ENCODE results near the gene SACM1L. TPM values are rescaled to one million over a fixed set of nuclear protein-coding genes. Genes with fewer than 3 reads are reported as not detected.

SACM1L gene
- polyA plus RNA-seq, 1 donor from 2014 or later, result 14.9 TPM

DNA sequence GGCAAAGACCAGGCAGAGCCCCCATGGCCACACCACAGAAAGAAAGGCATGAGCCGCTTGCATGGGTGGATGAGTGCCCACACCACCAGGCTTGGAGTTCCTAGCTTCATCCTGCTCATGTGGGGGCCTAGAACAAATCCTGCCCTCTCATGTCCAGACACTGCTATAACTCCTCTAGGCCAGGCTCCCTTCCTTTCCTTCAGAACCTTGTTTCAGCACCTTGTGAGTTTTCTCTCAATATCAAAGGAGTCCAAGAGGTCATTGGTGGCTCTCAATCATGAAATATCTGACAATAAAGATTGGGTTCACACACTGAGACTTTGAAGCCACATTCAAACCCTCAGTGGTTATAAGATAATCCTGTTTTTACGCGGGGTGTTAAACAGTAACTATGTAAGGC lies 94.5 kb downstream of the SACM1L start:
- no peak overlapping the region for H3K27ac Mint-ChIP-seq
- H3K27me3 Mint-ChIP-seq, result peaks cover 6% of the 10 kb centered on the region
- peaks cover 0 to 7% (median 6%) of the 10 kb centered on the region in 3 donors for H3K9me3 Mint-ChIP-seq
- H3K36me3 Mint-ChIP-seq, result peaks cover 7% of the 10 kb centered on the region
- H3K4me3 Mint-ChIP-seq, result no peak overlapping the region
- H3K4me1 Mint-ChIP-seq, result no peaks in the 10 kb centered on the region

DNA sequence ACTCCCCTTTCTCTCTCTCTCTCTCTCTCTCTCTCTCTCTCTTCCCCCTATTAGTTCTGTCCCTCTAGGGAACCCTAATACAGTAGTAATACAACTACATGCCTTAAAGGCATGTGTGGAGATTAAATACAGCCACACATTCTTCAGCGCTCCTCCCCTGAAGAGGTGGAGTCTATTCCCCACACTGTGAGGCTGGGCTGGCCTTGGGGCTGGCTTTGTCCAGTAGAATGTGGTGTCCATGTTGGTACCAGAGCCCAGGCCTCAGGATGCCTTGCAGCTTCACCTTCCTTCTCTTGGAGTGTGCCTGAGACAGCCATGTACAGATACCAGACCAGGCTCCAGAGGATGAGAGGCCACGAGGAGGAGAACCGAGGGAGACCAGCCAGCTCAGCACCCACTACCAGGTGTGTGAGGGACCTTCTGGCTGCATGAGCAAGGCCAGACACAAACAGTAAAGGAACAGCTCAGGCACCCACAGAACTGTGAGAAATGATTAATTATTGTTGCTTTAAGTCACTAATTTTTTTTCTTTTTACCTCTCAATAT lies 96.5 kb downstream of the SACM1L start:
- H3K4me1 Mint-ChIP-seq, result no peaks in the 10 kb centered on the region
- H3K9me3 Mint-ChIP-seq, result peaks cover 1 to 18% (median 16%) of the 10 kb centered on the region in 3 donors
- H3K36me3 Mint-ChIP-seq, result peaks cover 7% of the 10 kb centered on the region
- H3K4me3 Mint-ChIP-seq, result no peak overlapping the region
- peaks cover 6% of the 10 kb centered on the region for H3K27me3 Mint-ChIP-seq
- H3K27ac Mint-ChIP-seq, result peak overlapping the region in 2 of 3 donors; percentile 31 to 69

DNA sequence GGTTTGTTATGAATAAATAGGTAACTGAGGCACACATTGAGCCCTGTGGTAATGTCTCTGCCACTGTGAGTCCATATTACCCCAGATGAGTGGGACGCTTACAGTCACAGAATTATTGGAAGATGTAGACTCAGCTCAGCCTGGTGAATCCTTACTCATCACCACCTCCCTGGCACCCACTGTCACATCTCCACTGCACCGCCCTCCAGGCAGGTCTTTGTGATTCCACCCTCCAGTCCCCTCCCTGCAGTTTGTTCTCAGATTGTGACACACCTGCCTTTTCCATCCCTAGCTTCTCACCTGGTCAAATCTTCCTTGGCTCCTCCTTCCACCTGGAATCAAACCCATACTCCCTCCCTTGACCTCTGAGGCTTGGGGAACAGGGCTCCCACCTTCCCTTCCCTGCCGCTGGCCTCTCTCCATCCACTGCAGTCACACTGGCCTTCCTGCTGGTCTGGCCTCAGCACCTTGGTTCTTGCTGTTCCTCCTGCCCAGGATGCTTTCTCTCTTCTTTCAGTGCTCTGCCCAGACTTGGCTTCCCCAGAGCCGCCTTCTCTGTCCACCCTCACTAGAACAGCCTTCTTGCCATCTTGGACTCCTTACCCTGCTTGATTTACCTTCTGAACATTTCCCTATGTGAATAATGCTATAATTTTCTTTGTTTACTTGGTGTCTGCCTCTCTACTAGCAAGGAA lies 97.8 kb downstream of the SACM1L start:
- Mint-ChIP-seq H3K4me3 (no peak overlapping the region), H3K27me3 (peaks cover 6% of the 10 kb centered on the region), H3K4me1 (peaks cover 5 to 7% (median 6%) of the 10 kb centered on the region in 3 donors), H3K36me3 (peaks cover 7% of the 10 kb centered on the region), H3K9me3 (peaks cover 1 to 18% (median 16%) of the 10 kb centered on the region in 3 donors), H3K27ac (no peak overlapping the region)

DNA sequence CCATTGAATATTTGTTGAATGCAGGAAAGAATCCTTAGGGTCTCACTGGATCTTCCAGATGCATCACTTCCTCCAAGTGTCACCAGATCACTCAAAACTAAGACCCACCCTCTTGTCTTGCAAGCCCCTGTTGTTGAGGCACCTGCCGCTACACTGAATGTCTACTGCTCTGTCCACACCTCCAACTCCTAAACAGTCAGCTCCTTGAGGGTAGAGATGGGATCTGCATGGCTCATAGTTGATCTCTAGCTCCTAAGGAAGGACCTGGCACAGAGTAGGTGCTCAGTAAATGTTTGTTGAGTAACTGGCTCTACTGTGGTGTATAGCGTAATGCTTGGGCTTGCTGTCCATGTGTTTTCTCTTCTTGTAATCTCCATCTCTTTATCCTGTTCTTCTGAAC lies 98.4 kb downstream of the SACM1L start:
- Mint-ChIP-seq H3K4me1 (peaks cover 5 to 8% (median 6%) of the 10 kb centered on the region in 3 donors), H3K27me3 (peaks cover 6% of the 10 kb centered on the region), H3K9me3 (peaks cover 1 to 18% (median 16%) of the 10 kb centered on the region in 3 donors), H3K4me3 (no peak overlapping the region), H3K36me3 (peaks cover 7% of the 10 kb centered on the region), H3K27ac (no peak overlapping the region)

DNA sequence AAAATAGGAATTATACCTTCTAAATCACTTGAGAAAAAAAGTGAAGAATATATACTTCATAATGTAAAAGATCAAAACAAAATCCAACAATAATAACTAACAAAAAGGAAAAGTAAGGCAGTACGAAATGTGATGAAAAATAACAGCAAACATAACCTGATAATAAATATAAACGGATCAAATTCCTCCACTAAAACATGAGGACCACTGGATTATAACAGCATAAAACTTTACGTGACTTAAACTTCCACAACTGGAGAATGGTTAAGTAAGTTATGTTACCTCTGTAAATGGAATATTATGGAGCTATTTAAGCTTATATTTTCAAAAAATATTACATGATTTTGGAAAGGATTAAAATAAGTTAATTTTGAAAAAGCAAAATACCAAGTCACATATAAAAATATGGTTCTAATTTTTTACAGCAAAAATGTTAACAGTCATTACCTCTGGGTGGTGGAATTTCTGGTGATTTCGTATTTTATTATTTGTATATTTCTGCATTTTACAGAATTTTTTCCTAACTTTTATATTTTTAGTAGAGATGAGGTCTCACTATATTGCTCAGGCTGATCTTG lies 100.1 kb downstream of the SACM1L start:
- Mint-ChIP-seq H3K36me3 (peaks cover 7% of the 10 kb centered on the region), H3K27ac (no peak overlapping the region), H3K27me3 (peaks cover 9% of the 10 kb centered on the region), H3K9me3 (peaks cover 1 to 15% (median 15%) of the 10 kb centered on the region in 3 donors), H3K4me3 (no peak overlapping the region), H3K4me1 (peaks cover 5 to 12% (median 6%) of the 10 kb centered on the region in 3 donors)

DNA sequence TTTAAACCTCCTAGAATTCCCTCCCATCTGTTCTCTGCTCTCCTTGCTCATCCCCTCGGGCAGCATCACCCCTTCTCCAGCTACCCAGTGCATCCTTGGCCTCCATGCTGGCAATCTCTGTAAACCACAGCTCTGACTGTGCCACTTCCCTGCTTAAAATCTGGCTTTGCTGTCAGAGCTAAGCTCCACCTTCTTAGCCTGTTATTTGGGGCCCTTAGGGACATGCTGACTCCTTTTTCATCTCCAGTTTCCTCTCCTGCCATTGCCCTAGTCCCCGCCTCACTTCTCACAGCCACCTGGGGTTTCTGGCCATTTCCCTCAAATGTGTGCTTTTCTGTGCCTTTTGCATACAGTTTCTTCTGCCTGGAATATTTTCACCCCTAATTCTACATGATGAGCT lies 101.4 kb downstream of the SACM1L start:
- H3K4me1 Mint-ChIP-seq, result peaks cover 6 to 17% (median 7%) of the 10 kb centered on the region in 3 donors
- H3K27ac Mint-ChIP-seq, result no peak overlapping the region
- H3K9me3 Mint-ChIP-seq, result peaks cover 1 to 12% (median 11%) of the 10 kb centered on the region in 3 donors
- peaks cover 4% of the 10 kb centered on the region for H3K36me3 Mint-ChIP-seq
- H3K27me3 Mint-ChIP-seq, result peaks cover 16% of the 10 kb centered on the region
- no peak overlapping the region for H3K4me3 Mint-ChIP-seq

DNA sequence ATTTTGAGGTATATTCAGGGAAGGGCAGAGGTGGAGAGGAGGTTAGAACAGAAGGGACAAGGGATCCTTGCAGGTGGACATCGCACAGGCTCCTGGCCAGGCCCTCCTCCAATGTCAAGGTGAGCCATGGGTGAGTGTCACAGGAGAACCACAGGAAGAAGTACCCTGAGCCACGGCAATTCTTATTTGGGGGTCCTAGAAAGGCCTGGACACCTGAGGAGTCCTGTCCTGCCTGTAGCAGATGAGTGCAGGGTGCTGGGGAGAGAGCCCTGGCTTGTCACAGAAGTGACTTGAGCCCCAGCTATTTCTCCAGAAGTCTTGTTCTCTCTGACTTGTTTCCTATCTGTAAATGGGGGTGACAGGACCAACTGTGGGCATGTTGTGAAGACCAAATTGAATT lies 102.8 kb downstream of the SACM1L start:
- peaks cover 19% of the 10 kb centered on the region for H3K27me3 Mint-ChIP-seq
- H3K4me3 Mint-ChIP-seq, result no peak overlapping the region
- H3K9me3 Mint-ChIP-seq, result peaks cover 1 to 12% (median 10%) of the 10 kb centered on the region in 3 donors
- H3K36me3 Mint-ChIP-seq, result peaks cover 4% of the 10 kb centered on the region
- no peak overlapping the region for H3K27ac Mint-ChIP-seq
- peaks cover 9 to 21% (median 10%) of the 10 kb centered on the region in 3 donors for H3K4me1 Mint-ChIP-seq

DNA sequence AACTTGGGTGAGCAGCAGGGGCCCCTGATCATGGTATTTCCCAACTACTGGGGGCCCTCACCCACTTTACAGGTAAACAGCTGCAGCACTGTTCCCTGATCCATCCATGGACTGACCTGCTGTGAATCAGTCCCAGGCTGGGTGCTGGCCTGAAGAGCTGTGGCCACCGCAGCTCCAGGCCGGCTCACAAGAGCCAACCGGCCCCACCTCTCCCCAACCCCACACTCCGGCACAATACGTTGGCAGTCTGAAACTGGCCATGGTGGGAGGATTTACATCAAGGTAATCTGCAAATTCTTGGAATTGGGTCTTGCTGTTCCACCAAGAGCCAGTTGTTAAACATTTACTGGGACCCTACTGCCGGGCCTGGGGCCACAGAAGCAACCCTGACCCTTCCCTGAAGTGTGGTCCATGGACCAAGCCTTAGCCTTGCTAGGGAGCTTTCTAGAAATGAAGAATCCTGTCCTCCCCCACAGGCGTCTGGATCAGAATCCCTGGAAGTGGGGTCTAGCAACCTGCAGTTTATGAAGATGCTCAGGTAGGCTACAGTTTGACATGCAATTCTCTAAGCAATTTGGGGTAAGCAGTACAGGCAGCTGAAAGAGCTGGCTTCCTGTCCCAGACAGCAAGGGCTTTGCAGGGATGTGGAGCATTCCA lies 103.4 kb downstream of the SACM1L start:
- peak overlapping the region in 1 of 4 donors; percentile 45 for H3K4me3 Mint-ChIP-seq
- peaks cover 22% of the 10 kb centered on the region for H3K27me3 Mint-ChIP-seq
- peaks cover 1 to 12% (median 9%) of the 10 kb centered on the region in 3 donors for H3K9me3 Mint-ChIP-seq
- H3K4me1 Mint-ChIP-seq, result peaks cover 10 to 21% (median 12%) of the 10 kb centered on the region in 3 donors
- H3K27ac Mint-ChIP-seq, result no peak overlapping the region
- H3K36me3 Mint-ChIP-seq, result no peaks in the 10 kb centered on the region

DNA sequence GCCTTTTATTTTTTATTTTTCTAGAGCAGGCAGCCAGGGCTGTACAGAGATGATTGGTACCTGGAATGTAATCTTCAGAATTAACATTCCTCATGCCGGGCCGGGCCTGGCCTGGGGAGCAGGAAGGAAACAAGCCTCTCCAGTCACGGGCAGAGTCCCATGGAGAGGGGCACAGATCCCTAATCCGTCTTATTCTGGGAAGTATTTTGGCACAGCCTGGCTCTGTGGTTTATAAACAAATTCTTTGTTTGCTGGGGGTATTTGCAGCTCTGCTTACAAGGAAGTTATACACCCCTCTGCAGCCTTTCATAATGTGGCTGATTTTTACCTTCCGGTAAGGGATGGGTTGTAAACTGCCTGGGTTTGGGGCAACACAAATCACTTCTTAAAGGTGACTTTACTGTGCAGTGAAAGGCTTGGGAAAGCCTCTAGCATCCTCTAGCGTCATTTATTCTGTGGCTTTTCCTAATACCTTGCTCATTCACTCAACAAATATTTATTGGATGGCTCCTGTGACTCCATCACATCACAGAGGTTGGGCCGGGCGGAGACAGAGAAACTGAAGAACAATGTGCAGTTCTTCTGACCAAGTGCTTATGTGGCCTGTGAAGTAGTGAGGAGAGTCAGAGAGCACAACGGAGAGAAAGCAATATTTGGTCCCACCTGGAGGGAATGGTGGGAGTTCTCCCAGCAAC lies 104.4 kb downstream of the SACM1L start:
- no peak overlapping the region for H3K27ac Mint-ChIP-seq
- peaks cover 29% of the 10 kb centered on the region for H3K27me3 Mint-ChIP-seq
- H3K4me1 Mint-ChIP-seq, result peaks cover 10 to 21% (median 12%) of the 10 kb centered on the region in 3 donors
- peak overlapping the region in 1 of 4 donors; percentile 66 for H3K4me3 Mint-ChIP-seq
- peaks cover 1 to 12% (median 9%) of the 10 kb centered on the region in 3 donors for H3K9me3 Mint-ChIP-seq
- H3K36me3 Mint-ChIP-seq, result no peaks in the 10 kb centered on the region

DNA sequence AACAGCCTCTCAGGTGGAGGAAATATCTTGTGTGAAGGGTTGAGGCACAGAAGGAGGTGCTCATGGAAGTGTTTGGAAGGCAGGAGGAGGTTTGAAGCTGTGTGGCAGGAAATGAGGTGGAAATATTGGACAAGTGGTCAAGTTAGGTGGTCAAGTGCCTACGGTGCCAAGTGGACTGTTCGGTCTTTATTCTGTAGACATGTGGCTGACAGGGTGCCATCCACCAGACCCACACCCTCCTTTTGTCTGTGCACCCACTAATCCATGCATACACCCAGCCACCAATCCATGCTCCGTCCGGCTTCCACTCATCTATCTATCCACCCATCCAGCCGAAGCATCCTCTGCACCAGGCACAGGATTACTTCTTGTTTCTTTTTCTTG lies 105.0 kb downstream of the SACM1L start:
- Mint-ChIP-seq H3K4me3 (peak overlapping the region in 1 of 4 donors; percentile 66), H3K4me1 (peaks cover 10 to 21% (median 12%) of the 10 kb centered on the region in 3 donors), H3K27me3 (peaks cover 34% of the 10 kb centered on the region), H3K9me3 (peaks cover 1 to 8% (median 7%) of the 10 kb centered on the region in 3 donors), H3K36me3 (no peaks in the 10 kb centered on the region), H3K27ac (no peak overlapping the region)

DNA sequence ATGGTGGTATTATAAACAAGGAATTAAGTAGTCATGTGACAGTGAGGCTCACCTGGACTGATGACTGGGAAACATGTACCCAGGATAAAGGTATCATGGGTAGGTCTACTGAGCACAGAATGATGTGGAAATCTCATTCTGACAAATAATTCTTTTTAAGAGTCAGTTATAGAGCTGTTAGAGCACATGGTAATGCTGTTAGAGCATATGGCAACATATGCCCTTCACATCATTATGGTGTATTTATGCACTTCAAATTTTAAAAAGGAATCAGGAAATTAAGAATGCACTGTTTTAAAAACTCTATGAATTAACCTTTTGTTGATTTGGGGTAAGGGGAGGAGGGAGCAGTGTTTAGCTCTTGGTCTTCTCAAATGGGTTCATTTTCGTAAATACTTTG lies 105.5 kb downstream of the SACM1L start:
- Mint-ChIP-seq H3K36me3 (no peaks in the 10 kb centered on the region), H3K27ac (no peak overlapping the region), H3K9me3 (peaks cover 1 to 8% (median 6%) of the 10 kb centered on the region in 3 donors), H3K4me3 (peak overlapping the region in 1 of 4 donors; percentile 54), H3K27me3 (peaks cover 38% of the 10 kb centered on the region), H3K4me1 (peaks cover 10 to 21% (median 12%) of the 10 kb centered on the region in 3 donors)

Other genes with a start within 250 kb of the SACM1L start
- gene LIMD1, start 94.6 kb upstream of the SACM1L start, polyA plus RNA-seq, result 23.0 TPM
- 0.69 TPM for gene SLC6A20, start 107.1 kb downstream of the SACM1L start, polyA plus RNA-seq
- 13.9 TPM for gene LZTFL1, start 152.7 kb downstream of the SACM1L start, polyA plus RNA-seq
- 6.3 TPM for gene CCR9, start 197.1 kb downstream of the SACM1L start, polyA plus RNA-seq

All from IgD-negative memory B cell (primary cell).